GM21367 (cell line): ENCODE data around the gene GPR158.

ENCODE experiments used
- ATAC-seq: cut with Tn5 transposase; IDR thresholded peaks from one replicate; pipeline ENCODE4 v1.9.1; 2021; ENCODE audit not compliant: unreplicated experiment

Gene GPR158

DNA sequence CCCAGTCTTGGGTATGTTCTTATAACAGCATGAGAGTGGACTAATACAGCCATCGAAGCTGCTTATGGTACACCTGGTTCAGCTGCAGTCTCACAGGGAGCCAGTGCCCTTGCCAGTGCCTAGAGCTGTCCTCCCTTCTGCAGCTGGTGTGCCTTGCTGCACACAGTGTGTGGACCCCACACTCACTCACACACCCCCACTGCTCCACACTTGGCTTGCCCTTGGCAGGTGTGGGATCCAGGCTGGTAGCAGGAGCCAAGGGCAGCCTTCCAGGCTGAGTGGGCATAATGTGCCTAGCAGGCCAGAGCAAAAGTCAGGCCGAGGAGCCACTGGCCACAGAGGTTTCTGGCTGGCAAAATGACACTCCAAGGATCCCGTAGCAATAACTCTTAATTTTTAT is 217.3 kb downstream of the GPR158 start:
- no peak for ATAC-seq

DNA sequence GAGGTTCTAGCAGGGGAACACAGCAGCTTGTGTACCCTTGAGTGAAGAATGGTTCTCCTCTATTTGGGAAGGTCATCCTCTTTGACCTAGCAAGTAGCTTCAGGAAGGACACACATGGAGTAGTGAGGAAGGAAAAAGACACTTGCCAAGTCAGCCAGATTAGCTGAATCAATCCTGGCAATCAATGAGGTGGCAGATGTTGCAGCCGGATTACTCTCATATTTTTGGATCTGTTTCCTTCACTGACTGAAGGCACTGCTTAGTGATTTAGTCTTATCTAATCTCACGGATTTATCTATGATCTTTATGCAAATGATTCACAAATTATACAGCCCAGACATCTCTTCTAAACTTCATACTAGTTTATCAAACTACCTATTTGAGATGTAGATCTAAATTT is 218.8 kb downstream of the GPR158 start:
- ATAC-seq, result no peak

DNA sequence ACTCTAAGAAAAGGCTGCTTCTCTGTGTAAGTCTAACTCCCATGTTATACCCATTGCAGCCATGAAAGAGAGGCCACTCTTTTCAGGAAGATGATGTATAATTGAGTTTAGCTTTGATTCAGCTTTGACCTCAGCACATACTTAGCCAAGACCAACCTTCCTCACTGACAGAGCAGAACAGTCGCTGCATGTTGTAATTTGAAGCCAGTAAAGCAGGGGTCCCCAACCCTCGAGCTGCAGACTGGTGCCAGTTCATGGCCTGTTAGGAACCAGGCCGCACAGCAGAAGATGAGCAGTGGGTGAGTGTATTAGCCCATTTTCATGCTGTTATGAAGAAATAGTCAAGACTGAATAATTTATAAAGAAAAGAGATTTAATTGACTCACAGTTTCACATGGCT is 223.9 kb downstream of the GPR158 start:
- ATAC-seq, result no peak

DNA sequence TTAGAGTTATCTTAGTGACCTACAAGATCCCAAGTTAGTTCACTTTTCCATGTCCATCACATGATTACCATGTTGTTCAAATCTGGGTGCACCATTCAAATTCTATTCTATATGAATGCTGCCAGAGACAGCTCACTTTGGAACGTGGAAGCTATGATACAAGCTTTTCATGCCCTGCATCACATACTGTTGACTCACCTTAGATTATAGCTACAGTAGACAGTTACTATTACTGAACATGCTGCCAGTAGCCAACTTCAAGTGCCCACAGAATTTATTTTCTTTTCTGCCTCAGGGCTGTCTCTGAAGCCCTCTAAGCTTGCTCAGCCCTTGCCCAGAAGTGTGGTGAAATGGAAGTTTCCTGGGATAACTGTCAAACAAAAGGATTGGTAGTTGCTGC is 231.1 kb downstream of the GPR158 start:
- ATAC-seq, result no peak

DNA sequence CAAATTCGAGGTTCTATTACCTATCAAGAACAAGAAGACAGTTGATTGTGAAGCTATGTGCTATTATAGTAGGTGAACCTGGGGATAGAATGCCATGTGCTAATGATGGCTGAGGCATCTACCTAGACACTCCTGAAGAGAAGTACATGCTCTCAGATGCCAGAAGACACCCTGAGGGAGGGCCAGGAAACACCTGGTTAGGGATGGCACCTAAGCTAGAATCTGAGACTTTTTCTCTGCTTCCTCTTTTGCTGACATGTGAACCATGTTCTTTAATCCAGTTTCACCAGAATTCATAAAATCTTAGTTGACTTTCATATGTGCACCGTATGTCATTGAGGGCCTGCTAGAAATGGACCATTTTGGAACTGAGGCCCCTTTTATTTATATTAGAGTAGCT is 242.8 kb downstream of the GPR158 start:
- no peak for ATAC-seq

DNA sequence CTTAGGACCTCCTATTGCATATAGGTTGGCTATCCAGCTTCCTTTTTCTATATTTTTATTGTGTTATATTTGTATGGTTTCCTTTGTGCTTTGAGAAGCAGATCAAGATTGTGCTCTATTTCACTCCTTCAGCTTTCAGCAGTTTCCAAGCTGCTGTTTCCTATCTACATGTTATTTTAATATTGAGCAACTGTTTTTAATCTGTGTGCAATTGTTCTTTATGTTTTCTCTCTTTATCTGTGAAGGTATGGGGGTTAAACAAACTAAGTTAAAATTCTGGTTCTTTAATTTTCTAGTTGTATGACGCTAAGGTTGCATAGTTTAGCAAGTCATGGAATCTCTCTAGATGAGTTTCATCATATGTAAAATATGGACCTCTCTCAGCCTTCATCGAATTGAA is 251.0 kb downstream of the GPR158 start:
- no peak for ATAC-seq

DNA sequence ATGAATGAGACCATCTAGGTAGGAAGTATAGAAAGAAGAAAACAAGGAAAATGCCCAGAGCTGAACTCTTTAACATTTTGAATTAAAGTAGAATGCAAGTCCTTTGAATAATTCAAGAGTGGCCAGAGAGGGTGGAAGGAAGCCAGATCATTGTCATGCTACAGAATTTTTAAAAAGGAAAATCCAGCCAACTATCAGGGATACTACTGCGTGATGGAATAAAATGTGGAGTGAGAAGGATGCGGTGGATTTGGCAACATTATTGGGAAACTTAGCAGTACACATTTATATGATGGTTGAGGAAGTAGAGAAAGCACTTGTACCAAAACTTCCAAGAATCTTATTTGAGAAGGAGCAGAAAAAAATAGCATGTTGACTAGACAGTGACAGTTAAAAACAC is 261.6 kb downstream of the GPR158 start:
- ATAC-seq, result no peak

DNA sequence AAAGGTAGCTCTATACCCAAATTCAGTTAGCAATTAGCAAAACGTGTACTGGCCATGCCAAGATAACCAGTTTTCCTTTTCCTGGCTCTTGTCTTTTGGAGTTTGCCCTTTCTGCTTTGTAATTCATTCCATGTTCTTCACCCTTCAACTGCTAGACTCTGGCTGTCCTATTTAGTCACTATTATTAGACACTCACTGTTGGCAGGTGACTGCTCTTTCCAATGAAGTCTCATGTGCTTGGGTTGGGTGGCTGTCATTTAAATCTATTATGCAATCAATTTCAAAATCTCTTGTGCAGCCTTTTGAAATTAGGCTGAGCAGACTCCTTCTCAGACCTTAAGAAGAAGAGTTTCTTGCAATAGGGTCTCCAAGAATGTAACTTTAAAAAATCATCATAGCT is 266.5 kb downstream of the GPR158 start:
- no peak for ATAC-seq

DNA sequence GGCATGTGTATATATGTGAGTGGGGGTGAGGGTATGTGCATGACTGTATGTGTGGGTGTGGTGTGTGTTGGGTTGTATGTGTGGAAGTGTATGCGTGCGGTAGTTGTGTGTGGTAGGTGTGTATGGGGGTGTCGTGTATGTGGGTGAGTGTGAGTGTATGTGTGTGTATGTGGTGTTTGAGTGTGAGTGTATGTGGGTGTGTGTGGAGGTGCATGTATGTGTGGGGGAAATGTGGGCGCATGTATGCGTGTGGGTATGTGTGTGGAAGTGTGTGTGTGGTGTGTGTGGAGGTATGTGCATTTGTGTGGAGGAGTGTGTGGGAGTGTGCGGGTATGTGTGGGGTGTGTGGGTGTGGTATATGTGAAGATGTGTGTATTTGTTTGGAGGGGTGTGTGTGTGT is 269.5 kb downstream of the GPR158 start:
- no peak for ATAC-seq

DNA sequence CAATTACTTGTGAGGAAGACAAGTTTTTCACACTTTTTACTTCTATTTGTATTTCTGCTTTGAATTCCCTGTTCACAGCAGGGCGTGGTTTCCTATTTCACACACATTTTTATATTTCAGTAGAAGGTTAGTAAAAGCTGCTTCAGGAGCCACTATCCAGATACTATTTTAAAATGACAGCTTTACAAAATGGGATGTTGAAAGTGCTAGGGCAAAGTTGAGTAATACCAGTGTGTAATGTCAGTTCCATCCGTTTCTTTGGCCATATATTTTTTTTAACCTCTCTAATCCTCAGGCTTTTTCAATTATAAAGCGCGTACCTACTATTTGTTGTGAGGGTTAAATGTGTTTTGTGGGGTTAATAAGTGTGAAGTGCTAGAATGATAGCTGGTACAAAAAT is 276.6 kb downstream of the GPR158 start:
- ATAC-seq, result no peak

DNA sequence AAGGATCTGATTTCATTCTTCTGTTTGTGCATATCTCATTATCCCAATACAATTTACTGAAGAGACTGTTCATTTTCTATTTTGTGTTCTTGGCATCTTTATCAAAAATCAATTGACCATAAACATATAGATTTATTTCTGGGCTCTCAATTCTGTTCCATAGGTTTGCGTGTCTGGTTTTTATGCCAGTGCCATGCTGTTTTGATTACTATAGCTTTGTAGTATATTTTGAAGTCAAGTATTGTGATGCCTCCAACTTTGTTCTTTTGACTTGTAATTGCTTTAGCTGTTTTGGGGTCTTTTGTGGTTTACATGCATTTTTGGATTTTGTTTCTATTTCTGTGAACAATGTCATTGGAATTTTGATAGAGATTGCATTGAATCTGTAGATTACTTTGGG is 278.8 kb downstream of the GPR158 start:
- ATAC-seq, result no peak

DNA sequence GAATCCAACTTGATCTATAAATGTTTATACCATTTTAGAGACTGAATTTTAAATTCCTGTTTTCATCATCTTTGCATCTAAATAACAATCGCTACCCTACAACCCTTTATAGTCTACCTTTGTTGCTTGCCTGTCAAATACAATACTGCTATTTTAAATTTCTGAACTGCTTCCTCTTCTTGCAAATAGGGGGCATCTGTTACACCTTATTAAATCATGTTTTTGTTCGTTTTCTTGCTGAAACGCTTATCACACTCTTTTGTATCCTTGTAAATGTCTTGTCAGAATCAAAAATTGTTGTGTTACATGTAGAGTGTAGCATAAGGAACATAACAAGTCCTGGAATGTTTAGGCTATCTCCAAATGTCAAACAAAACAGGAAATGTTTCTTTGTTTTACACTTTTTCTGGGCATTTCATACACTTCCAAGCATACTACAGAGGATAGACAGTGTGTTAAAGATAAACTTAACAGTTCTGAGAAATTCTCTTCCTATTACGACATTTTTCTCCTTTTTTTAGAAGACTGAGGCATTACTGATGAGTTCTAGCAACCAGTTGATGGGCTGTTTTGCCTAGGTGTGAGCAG is 281.3 kb downstream of the GPR158 start:
- ATAC-seq, result no peak

DNA sequence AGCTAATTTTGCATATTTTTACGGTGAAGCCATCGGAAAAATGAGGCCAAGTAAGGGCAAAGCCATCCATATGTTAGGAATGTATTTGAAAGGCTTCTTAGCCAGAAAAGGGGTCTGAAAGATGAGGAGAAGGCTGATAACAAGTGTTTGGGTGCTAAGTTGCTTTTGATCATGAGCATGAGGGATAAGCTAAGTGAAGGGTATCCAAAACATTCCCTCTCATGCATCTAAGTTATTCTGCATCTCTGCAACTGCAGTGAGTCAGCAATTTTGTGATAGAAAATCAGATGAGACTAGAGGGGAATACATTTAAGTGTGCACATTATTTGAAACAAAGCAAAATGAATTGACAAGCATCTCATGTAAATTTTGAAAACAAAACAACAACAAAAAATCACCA is 282.8 kb downstream of the GPR158 start:
- no peak for ATAC-seq

DNA sequence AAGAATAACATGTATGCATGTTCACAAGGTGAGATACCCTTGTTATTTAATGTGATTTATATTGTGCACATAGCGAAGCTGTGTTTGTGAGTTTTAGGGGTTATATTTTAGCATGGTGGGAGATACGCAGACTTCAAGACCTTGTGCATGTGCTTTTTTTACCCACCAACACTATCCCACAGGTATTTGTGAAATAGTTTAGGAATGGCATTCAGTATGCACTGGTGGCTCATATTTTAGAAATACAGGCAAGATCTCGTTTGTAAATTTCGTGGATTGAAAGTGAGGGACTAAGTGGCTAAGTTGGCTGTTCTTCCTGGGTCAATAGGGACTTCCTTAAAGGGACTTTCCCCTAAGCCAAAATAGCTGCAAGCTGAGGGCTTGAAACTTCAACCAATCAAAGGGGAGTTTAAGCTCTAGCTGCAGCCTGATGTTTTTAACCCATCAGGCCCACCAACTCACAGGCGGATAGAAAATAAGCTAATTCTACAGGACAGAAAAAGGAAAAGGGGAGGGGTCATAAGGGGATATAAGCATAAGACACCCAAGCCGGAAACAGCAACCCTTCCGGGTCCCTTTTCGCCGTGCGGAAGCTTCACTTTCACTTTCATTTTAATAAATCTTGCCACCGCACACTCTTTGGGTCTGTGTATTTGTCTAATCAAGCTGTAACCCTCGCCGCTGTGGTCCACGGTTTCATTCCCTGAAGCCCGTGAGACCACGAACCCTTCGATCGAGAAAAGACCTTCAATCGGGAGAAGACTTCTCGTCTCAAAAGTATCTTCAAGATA is 291.0 kb downstream of the GPR158 start:
- no peak for ATAC-seq

DNA sequence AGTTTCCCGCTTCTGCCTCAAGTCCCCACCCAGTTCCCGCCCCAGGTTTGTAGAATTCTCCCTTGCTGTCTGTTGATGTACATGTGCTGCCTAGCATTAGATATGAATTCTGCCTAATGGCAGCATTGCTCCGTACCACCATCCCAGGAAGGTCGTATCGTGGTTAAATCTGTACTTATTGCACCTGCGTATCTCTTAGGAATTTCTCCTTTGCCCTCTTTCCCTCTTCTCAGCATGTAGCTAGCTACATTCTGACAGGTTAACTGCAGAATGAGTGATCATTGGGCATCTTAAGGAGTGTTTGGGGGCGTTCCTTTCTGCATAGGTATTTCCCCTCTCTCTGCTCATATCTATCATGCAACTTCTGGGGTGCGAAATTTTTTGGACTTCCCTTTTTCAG is 293.1 kb downstream of the GPR158 start:
- no peak for ATAC-seq

DNA sequence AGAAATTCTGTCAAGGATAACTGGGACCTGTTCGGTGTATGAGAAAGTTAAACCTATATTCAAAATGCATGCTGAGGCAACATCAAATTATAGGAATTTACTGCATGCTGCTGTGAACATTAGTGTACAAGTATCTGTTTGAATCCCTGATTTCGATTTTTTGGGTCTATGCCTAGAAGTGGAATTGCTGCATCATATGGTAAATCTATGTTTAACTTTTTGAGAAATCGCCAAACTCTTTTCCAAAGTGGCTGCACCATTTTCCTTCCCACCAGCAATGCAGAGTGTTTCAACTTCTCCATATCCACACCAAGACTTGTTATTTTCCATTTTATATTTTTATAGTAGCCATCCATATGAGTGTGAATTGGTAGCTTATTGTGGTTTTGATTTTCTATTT is 306.7 kb downstream of the GPR158 start:
- ATAC-seq, result no peak

DNA sequence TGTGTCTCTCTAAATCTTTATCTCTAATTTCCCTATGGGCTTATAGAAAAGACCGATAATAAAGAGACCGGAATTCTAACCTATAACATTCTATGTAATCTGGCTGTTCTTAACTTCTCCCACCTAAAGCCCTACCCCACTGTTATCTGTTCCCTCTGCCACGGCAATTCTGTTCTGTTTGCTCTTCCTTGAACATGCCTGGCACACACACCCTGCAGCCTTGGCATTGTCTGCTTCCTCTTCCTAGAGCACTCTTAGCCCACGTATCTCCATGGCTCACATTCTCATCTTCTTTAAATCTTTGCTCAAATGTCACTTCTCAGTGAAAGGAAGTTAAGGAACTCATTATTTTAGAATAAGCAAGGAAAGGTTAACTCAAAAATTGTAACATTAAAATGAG is 309.2 kb downstream of the GPR158 start:
- no peak for ATAC-seq

DNA sequence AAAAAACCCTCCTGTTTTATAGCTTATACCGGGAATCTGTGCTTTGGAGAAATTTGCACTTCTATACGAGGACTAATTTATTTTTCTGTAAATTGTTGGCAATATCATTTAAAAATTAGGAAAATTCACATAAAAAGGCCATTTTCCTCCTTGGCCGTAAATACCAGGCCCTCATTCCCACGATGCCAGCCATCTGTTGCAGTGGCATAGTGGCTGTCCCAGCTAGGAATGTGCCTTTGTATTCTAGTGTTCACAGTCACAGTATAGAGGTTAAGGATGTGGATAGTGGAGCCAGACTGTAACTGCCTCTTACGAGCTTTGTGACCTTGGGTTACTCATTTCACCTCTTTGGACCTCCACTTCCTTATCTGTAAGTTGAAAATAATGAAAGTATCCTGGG is 312.5 kb downstream of the GPR158 start:
- ATAC-seq, result no peak

DNA sequence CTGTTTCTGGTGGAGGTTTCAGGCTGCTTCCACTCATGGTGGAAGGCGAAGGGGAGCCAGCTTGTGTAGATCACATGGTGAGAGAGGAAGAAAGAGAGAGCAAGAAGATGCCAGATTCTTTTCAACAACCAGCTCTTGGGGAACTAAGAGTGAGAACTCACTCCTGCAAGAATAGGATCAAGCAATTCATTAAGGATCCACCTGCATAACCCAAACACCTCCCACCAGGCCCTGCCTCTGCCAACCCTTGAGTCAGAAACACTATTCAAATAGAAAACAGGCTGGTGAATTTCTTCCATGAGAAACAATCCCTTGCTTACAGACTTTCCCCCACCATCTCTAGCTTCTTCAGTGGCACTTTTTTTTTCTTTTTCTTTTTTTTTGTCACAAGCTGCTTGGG is 317.2 kb downstream of the GPR158 start:
- no peak for ATAC-seq

DNA sequence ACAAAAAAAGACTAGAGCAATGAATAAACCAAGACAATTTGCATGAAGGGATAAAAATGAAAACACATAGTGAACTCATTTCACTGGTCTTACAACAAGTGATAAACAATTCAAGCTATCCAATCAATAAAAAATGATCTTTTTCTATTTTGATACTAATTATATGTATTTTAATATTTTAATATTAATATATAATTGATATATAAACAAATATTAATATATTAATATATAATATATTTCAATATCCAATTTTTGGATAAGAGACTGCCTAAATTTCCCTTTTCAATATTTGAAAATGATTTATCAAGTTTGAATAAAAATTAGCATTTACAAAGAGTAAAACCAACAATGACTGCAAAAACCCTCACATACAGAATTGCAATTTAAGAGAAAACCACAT is 317.9 kb downstream of the GPR158 start:
- ATAC-seq, result no peak

DNA sequence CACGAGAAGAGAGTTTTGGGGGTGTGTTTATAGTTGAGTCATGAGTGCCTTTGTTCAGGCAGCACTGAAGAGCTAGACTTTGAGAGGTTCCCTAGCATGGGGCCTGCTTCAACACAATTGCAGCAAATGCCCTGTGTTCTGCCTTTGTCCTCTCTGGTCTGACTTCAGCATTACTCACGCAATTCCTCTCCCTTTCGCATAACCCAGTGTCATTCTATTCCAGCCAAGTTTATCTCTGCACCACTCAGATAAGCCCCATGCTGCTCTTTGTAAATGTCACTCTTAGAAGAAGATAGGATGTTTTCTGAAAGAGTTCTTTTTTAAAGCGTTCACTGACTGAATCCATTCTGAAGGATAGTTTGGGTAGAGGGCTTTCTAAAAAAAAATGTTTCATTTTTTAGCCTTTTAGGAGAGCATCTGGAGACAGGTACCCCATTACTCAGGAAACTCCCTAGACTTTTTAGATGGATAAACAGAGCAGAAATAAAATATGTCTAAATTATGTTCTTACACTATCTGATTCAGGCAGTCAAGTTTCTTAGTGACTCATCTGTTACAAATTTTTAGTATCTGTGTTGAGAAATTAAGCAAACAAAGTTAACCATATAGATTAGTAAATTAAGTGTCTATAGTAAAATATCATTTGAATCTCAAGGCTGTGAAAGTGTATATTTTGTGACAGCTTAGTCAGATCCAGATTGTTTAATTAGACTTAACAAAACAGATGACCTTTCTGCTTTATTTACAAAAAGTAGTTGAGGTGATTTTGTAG is 318.5 kb downstream of the GPR158 start:
- no peak for ATAC-seq

DNA sequence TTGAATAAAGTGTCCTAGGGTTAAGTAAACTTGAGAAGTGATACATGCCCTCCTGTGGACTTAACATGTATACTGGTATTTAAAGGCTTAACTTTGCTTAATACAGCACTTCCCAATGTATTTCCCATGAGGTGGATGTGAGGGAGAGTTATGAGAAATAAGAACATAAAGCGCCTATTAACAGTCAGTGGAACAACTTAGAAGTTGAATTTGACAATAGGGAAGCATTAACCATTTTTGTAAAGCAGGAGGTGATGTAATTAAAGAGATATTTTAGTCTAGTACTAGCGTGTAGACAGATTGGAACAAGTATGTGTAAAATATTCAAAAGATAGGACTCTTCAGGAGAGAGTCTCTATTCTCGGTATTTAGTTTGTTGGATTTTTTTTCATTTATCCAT is 322.4 kb downstream of the GPR158 start:
- no peak for ATAC-seq
